HepG2 (cell line): ENCODE measurements around the gene TMA7B. TPM values are rescaled to one million over a fixed set of nuclear protein-coding genes. Genes with fewer than 3 reads are reported as not detected.

Experiments used
- ATAC-seq: fragments of 200-7000 bp; cut with Tn5 transposase; 3 replicates; pipeline ENCODE4 v1.9.1; 2020; ENCODE audit warnings: mild to moderate bottlenecking, moderate library complexity
- BruUV-seq: library from RNA; stranded (reverse); fragments of 400-500 nt; replicated peaks from 2 replicates; lab custom pipeline; 2021; lab: Mats Ljungman, UMichigan
- CTCF ChIA-PET: fragments of 300-600 bp; formaldehyde crosslinking; extraction: SDS; loops from one replicate; lab custom pipeline; 2021; ENCODE audit warnings: low total read pairs, inconsistent platforms, low intra/inter-chr PET ratio; lab: Yijun Ruan, JAX
- POLR2A ChIA-PET: fragments of 350-600 bp; sonication (Branson Sonifier 250); formaldehyde crosslinking; loops from one replicate; lab custom pipeline; 2020; ENCODE audit warnings: antibody characterized with exemption, inconsistent platforms; lab: Yijun Ruan, JAX
- DNase-seq: peaks from one replicate; pipeline ENCODE4 v3.0.0-alpha.2; 2015; ENCODE audit warnings: low spot score
- FAIRE-seq: peaks from 3 replicates; lab custom pipeline; 2011; peaks lifted over from hg19 to GRCh38; lab: Jason Lieb, UNC
- H2AFZ ChIP-seq: one replicate; pipeline ENCODE4 v1.6.1; 2011; ENCODE audit warnings: low read length, inconsistent platforms
- H3K27ac ChIP-seq: fragments of 300-600 bp; 3 replicates; pipeline ENCODE4 v1.8.0; 2011; ENCODE audit warnings: mixed run types, mild to moderate bottlenecking, mixed read lengths, low read length, inconsistent platforms; ENCODE audit not compliant: insufficient read depth; ENCODE audit errors: extremely low read length
- H3K27me3 ChIP-seq, 2 experiments: fragments of 200-600 bp in 1 of 2; 2 replicates in 1 of 2; 3 replicates in 1 of 2; pipeline versions ENCODE4 v1.6.0 to v1.8.0; 2011; ENCODE audit warnings: low read length in 2 of 2, mild to moderate bottlenecking in 2 of 2, moderate library complexity in 2 of 2, inconsistent platforms in 1 of 2; ENCODE audit not compliant: insufficient read depth in 2 of 2, control insufficient read depth in 1 of 2
- H3K36me3 ChIP-seq, 2 experiments: fragments of 200-600 bp in 1 of 2; replicated peaks in 1 of 2; 2 replicates in 1 of 2; 3 replicates in 1 of 2; pipeline versions ENCODE4 v1.5.1 to v1.8.0; 2011; ENCODE audit warnings: low read length in 2 of 2, inconsistent platforms in 1 of 2; ENCODE audit not compliant: insufficient read depth in 2 of 2, control insufficient read depth in 1 of 2
- H3K4me1 ChIP-seq: 2 replicates; pipeline ENCODE4 v1.5.1; 2012; ENCODE audit warnings: low read length, inconsistent platforms; ENCODE audit not compliant: insufficient read depth
- H3K4me2 ChIP-seq: 2 replicates; pipeline ENCODE4 v1.6.0; 2011; ENCODE audit warnings: low read depth, low read length, inconsistent platforms
- H3K4me3 ChIP-seq, 3 experiments: fragments of 200-600 bp in 1 of 3; sonication (generic), shearing (Covaris generic) in 1 of 3; replicated peaks in 1 of 3; 2 replicates each; pipeline ENCODE4 v1.5.1; 2011 to 2016; ENCODE audit warnings: low read length in 3 of 3, inconsistent platforms in 2 of 3, low read depth in 2 of 3, mild to moderate bottlenecking in 2 of 3, control low read depth in 1 of 3, mixed read lengths in 1 of 3; ENCODE audit not compliant: insufficient read depth in 1 of 3
- H3K79me2 ChIP-seq: one replicate; pipeline ENCODE4 v1.6.1; 2011; ENCODE audit warnings: low read length, inconsistent platforms; ENCODE audit not compliant: insufficient read depth
- H3K9ac ChIP-seq: 2 replicates; pipeline ENCODE4 v1.6.0; 2011; ENCODE audit warnings: mild to moderate bottlenecking, low read depth, low read length, inconsistent platforms; ENCODE audit not compliant: insufficient read depth
- H3K9me3 ChIP-seq: 2 replicates; pipeline ENCODE4 v1.5.1; 2012; ENCODE audit warnings: mild to moderate bottlenecking, low read length
- H4K20me1 ChIP-seq: 2 replicates; pipeline ENCODE4 v1.6.0; 2011; ENCODE audit warnings: inconsistent platforms, mild to moderate bottlenecking, low read length, moderate library complexity; ENCODE audit not compliant: insufficient read depth
- CCAR2 ChIP-seq: fragments of 200-400 bp; formaldehyde crosslinking; optimal IDR thresholded peaks from 2 replicates; pipeline ENCODE3; 2018; ENCODE audit warnings: low read depth, mild to moderate bottlenecking, low read length, moderate library complexity
- SYNCRIP ChIP-seq: fragments of 200-400 bp; formaldehyde crosslinking; IDR thresholded peaks from 2 replicates; pipeline ENCODE4 v1.6.1; 2018; ENCODE audit warnings: mild to moderate bottlenecking, low read depth, low read length; ENCODE audit not compliant: insufficient read depth
- ZFP37 ChIP-seq: sonication (generic); formaldehyde crosslinking; IDR thresholded peaks from 2 replicates; pipeline ENCODE4 v1.4.0; 2020; ENCODE audit warnings: missing genetic modification reagents, borderline replicate concordance
- ZNF280D ChIP-seq: sonication (generic); formaldehyde crosslinking; IDR thresholded peaks from 2 replicates; pipeline ENCODE4 v1.5.1; 2020; ENCODE audit warnings: mild to moderate bottlenecking, missing genetic modification reagents
- WGBS: methylation state at CpG from one replicate; pipeline ENCODE4 v1.1.6; 2017; ENCODE audit warnings: low lambda C conversion rate; 5-methylcytosine and 5-hydroxymethylcytosine counted together
- in situ Hi-C: cut with HindIII; loops from 2 replicates; pipeline ENCODE4 v1.10.0; 2017; ENCODE audit warnings: low pct_unique_long_range_greater_than_20kb; ENCODE audit not compliant: extremely low pct_ligation_motif_present
- intact Hi-C: fragments of 100-400 bp; cut with micrococcal nuclease; formaldehyde crosslinking; loops from one replicate; pipeline ENCODE4 v1.10.0; 2022; ENCODE audit not compliant: unreplicated experiment
- polyA plus RNA-seq, 8 experiments: library from polyadenylated mRNA; depleted of rRNA in 3 of 8; stranded (reverse) in 7 of 8; unstranded in 1 of 8; fragments of >200 nt; fragmentation: Illumina TruSeq in 4 of 8; extraction: Trizol in 4 of 8; gene quantifications; 2 replicates each; pipeline versions ENCODE4 v1.2.1 to v1.2.3, GENCODE V29; 2011 to 2016; ENCODE audit warnings: low read depth in 4 of 8, missing spikeins in 1 of 8, mixed read lengths in 1 of 8; ENCODE audit not compliant: insufficient read depth in 1 of 8
- total RNA-seq, 5 experiments: library from RNA; depleted of rRNA; stranded (reverse); fragments of >200 nt; fragmentation: Illumina TruSeq; extraction: Trizol; gene quantifications; 2 replicates each; pipeline ENCODE4 v1.2.3, GENCODE V29; 2016; ENCODE audit warnings: low read depth in 1 of 5
- TF ChIP-seq, protein P1 (sequence below), 2 experiments: sonication (generic) in 1 of 2; formaldehyde crosslinking in 1 of 2; IDR thresholded peaks; 2 replicates each; pipeline versions ENCODE4 v1.4.0 to v1.6.1; 2016 to 2020; ENCODE audit warnings: borderline replicate concordance in 1 of 2, low read depth in 1 of 2, mild to moderate bottlenecking in 1 of 2, missing genetic modification reagents in 1 of 2
- TF ChIP-seq, protein P2 (sequence below): sonication (generic); formaldehyde crosslinking; IDR thresholded peaks from 2 replicates; pipeline ENCODE4 v1.5.1; 2020; ENCODE audit warnings: mild to moderate bottlenecking, missing genetic modification reagents, borderline replicate concordance

TMA7B gene
- total and polyA plus RNA-seq, 2 of the 13 experiments (the other 11 are each of a cell fraction or from before 2014, with no cell fraction given): not detected

DNA sequence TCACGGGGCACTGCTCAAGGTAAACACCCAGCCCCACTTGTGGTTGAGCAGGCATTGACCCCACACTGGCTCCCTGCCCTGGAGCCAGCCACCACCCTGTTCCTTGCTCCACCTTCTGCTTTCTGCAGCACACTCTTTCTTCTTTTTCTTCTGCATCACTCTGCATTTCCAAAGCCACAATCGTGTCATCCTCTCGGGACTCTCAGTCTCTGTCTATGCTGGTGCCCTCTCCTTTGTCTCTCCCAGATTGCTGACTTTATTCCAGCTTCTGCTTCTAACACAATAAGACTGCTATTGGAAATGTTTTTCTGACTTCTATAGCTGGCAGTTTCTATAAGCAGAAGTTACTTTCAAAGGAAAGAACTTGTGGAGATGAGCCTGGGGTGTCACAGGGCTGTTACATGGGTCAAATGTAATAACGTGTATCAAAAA lies 44.9 kb upstream of the TMA7B start (continued):
- TF ChIP-seq, protein P1, sequence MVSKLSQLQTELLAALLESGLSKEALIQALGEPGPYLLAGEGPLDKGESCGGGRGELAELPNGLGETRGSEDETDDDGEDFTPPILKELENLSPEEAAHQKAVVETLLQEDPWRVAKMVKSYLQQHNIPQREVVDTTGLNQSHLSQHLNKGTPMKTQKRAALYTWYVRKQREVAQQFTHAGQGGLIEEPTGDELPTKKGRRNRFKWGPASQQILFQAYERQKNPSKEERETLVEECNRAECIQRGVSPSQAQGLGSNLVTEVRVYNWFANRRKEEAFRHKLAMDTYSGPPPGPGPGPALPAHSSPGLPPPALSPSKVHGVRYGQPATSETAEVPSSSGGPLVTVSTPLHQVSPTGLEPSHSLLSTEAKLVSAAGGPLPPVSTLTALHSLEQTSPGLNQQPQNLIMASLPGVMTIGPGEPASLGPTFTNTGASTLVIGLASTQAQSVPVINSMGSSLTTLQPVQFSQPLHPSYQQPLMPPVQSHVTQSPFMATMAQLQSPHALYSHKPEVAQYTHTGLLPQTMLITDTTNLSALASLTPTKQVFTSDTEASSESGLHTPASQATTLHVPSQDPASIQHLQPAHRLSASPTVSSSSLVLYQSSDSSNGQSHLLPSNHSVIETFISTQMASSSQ (IDR thresholded peaks at IDR 0.05; ENCODE audit: low read depth): no peak
- TF ChIP-seq, protein P1 (CRISPR knock-in tag; IDR thresholded peaks at IDR 0.05; ENCODE audit: borderline replicate concordance): no peak
- no peak for TF ChIP-seq CCAR2

DNA sequence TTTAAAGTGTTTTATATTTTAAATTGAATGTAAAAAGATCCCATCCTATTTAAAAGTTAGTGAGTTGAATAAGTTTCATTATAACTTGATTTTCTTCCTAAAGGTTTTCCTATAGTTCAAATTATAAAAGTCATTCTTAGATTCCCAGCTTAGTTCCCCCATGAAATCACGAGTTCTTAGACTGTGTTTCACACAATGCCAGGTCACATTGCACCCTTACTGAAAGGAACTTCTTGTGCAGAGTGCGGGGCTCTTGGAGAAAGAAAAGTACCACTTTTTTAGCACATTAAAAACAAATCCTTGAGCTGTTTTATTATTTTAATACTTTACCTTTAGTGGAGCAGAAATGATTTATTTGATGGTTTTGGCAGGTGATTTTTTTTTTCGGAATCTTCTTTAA lies 43.7 kb upstream of the TMA7B start:
- TF ChIP-seq ZNF280D (CRISPR knock-in tag): no peak
- TF ChIP-seq, protein P2, sequence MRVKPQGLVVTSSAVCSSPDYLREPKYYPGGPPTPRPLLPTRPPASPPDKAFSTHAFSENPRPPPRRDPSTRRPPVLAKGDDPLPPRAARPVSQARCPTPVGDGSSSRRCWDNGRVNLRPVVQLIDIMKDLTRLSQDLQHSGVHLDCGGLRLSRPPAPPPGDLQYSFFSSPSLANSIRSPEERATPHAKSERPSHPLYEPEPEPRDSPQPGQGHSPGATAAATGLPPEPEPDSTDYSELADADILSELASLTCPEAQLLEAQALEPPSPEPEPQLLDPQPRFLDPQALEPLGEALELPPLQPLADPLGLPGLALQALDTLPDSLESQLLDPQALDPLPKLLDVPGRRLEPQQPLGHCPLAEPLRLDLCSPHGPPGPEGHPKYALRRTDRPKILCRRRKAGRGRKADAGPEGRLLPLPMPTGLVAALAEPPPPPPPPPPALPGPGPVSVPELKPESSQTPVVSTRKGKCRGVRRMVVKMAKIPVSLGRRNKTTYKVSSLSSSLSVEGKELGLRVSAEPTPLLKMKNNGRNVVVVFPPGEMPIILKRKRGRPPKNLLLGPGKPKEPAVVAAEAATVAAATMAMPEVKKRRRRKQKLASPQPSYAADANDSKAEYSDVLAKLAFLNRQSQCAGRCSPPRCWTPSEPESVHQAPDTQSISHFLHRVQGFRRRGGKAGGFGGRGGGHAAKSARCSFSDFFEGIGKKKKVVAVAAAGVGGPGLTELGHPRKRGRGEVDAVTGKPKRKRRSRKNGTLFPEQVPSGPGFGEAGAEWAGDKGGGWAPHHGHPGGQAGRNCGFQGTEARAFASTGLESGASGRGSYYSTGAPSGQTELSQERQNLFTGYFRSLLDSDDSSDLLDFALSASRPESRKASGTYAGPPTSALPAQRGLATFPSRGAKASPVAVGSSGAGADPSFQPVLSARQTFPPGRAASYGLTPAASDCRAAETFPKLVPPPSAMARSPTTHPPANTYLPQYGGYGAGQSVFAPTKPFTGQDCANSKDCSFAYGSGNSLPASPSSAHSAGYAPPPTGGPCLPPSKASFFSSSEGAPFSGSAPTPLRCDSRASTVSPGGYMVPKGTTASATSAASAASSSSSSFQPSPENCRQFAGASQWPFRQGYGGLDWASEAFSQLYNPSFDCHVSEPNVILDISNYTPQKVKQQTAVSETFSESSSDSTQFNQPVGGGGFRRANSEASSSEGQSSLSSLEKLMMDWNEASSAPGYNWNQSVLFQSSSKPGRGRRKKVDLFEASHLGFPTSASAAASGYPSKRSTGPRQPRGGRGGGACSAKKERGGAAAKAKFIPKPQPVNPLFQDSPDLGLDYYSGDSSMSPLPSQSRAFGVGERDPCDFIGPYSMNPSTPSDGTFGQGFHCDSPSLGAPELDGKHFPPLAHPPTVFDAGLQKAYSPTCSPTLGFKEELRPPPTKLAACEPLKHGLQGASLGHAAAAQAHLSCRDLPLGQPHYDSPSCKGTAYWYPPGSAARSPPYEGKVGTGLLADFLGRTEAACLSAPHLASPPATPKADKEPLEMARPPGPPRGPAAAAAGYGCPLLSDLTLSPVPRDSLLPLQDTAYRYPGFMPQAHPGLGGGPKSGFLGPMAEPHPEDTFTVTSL (CRISPR knock-in tag): no peak
- TF ChIP-seq ZFP37: no peak
- TF ChIP-seq SYNCRIP: no peak
- TF ChIP-seq, all 625 proteins: peak for 0
- Histone ChIP-seq H3K27me3 (peaks cover 0 to 13% of the 10 kb centered on the region in 2 experiments; a peak in 1 of 5 replicates), H4K20me1 (no peaks in the 10 kb centered on the region), H3K4me2 (no peak overlapping the region), H3K79me2 (no peaks in the 10 kb centered on the region), H3K27ac (no peak overlapping the region), H3K4me1 (no peaks in the 10 kb centered on the region), H3K36me3 (no peaks in the 10 kb centered on the region), H3K9me3 (no peaks in the 10 kb centered on the region), H3K4me3 (no peak overlapping the region), H2AFZ (no peak overlapping the region), H3K9ac (no peak overlapping the region)
- POLR2A ChIA-PET: no interaction called here
- CTCF ChIA-PET: no interaction called here
- BruUV-seq: no TSS peak
- intact Hi-C loops: no loop called here
- ATAC-seq (no peak), FAIRE-seq (no peak), DNase-seq (no peak)
- in situ Hi-C loops: no loop called here
- WGBS: 0% methylated on average over 3 of the region's 3 CpGs
